ENCODE results near the gene TERB1. TPM values are rescaled to one million over a fixed set of nuclear protein-coding genes. Genes with fewer than 3 reads are reported as not detected.
A peak's percentile ranks its signal among the peaks of the same experiment; 100 is the strongest.

The TERB1 gene
- total RNA-seq, 4 donors from 2014 or later = not detected

GRCh38 chr16:66751303-66751991 is 49.9 kb downstream of the TERB1 start, which contains the start of gene DYNC1LI2:
Gene DYNC1LI2 (minus strand): TSS chr16:66751609. CDS start chr16:66751591, 18 bp downstream.
- peak; percentile 90 to 91 for DNase-seq (ENCODE audit: low spot score in 2 of 2)
- Histone ChIP-seq H3K4me3 (peak within 1 kb of the TSS; percentile 92), H3K27ac (peak within 1 kb of the TSS; percentile 96), H3K27me3 (no peaks in the 10 kb centered on the region), H3K36me3 (peaks cover 27% of the 10 kb centered on the region), H3K9me3 (no peaks in the 10 kb centered on the region), H3K4me1 (peaks cover 37% of the 10 kb centered on the region)
- 0% methylated on average over 11 of the region's 90 CpGs for WGBS
- TF ChIP-seq POLR2AphosphoS5 (IDR thresholded peaks at IDR 0.05) (no peak), EP300 (IDR thresholded peaks at IDR 0.05) (no peak), POLR2A (IDR thresholded peaks at IDR 0.05) (peak in 1 of 2 donors; percentile 44), CTCF (IDR thresholded peaks at IDR 0.05) (peak; percentile 88 to 98)

GRCh38 chr16:66751053-66751302 is 50.4 kb downstream of the TERB1 start:
- no peak for TF ChIP-seq POLR2AphosphoS5 (IDR thresholded peaks at IDR 0.05)
- no peak for TF ChIP-seq POLR2A (IDR thresholded peaks at IDR 0.05)
- TF ChIP-seq EP300 (IDR thresholded peaks at IDR 0.05) = no peak
- no peak for TF ChIP-seq CTCF (IDR thresholded peaks at IDR 0.05)
- peaks cover 37% of the 10 kb centered on the region for H3K4me1 ChIP-seq
- WGBS = 0% methylated on average over 4 of the region's 22 CpGs
- no peaks in the 10 kb centered on the region for H3K9me3 ChIP-seq
- peak overlapping the region; percentile 92 for H3K4me3 ChIP-seq
- peaks cover 30% of the 10 kb centered on the region for H3K36me3 ChIP-seq
- DNase-seq (ENCODE audit: low spot score in 2 of 2) = peak in 1 of 2 donors; percentile 70
- H3K27me3 ChIP-seq = no peaks in the 10 kb centered on the region
- peak overlapping the region; percentile 96 for H3K27ac ChIP-seq

- Histone ChIP-seq H3K27me3 (no peaks in the 10 kb centered on the region), H3K9me3 (no peaks in the 10 kb centered on the region), H3K36me3 (peaks cover 34% of the 10 kb centered on the region), H3K4me1 (peaks cover 37% of the 10 kb centered on the region), H3K4me3 (peak overlapping the region; percentile 92), H3K27ac (peak overlapping the region; percentile 96)
- TF ChIP-seq EP300 (IDR thresholded peaks at IDR 0.05) (no peak), CTCF (IDR thresholded peaks at IDR 0.05) (no peak), POLR2A (IDR thresholded peaks at IDR 0.05) (no peak), POLR2AphosphoS5 (IDR thresholded peaks at IDR 0.05) (no peak)
- WGBS = 10% methylated on average over 12 of the region's 12 CpGs
- no peak for DNase-seq (ENCODE audit: low spot score in 2 of 2)
Measured at GRCh38 chr16:66750279-66751052, 50.9 kb downstream of the TERB1 start.

GRCh38 chr16:66746682-66747081 is 54.7 kb downstream of the TERB1 start:
- DNase-seq (ENCODE audit: low spot score in 2 of 2) = no peak
- Histone ChIP-seq H3K9me3 (no peaks in the 10 kb centered on the region), H3K27ac (no peak overlapping the region), H3K27me3 (no peaks in the 10 kb centered on the region), H3K36me3 (peaks cover 58% of the 10 kb centered on the region), H3K4me1 (peaks cover 45% of the 10 kb centered on the region), H3K4me3 (no peak overlapping the region)
- no peak for TF ChIP-seq CTCF (IDR thresholded peaks at IDR 0.05)
- TF ChIP-seq POLR2A (IDR thresholded peaks at IDR 0.05) = no peak
- no peak for TF ChIP-seq EP300 (IDR thresholded peaks at IDR 0.05)
- no peak for TF ChIP-seq POLR2AphosphoS5 (IDR thresholded peaks at IDR 0.05)
- WGBS = 14% methylated on average over 1 of the region's 1 CpG

GRCh38 chr16:66746048-66746447 is 55.3 kb downstream of the TERB1 start:
- TF ChIP-seq POLR2A (IDR thresholded peaks at IDR 0.05) = no peak
- TF ChIP-seq POLR2AphosphoS5 (IDR thresholded peaks at IDR 0.05) = no peak
- no peak for TF ChIP-seq EP300 (IDR thresholded peaks at IDR 0.05)
- no peak for TF ChIP-seq CTCF (IDR thresholded peaks at IDR 0.05)
- H3K4me3 ChIP-seq = no peak overlapping the region
- H3K27me3 ChIP-seq = no peaks in the 10 kb centered on the region
- 73% methylated on average over 3 of the region's 3 CpGs for WGBS
- H3K4me1 ChIP-seq = peaks cover 52% of the 10 kb centered on the region
- peaks cover 58% of the 10 kb centered on the region for H3K36me3 ChIP-seq
- no peak overlapping the region for H3K27ac ChIP-seq
- no peaks in the 10 kb centered on the region for H3K9me3 ChIP-seq
- no peak for DNase-seq (ENCODE audit: low spot score in 2 of 2)
